Measurements from ENCODE around the gene KCNJ6. TPM values are rescaled to one million over a fixed set of nuclear protein-coding genes. Genes with fewer than 3 reads are reported as not detected.
A peak's percentile ranks its signal among the peaks of the same experiment; 100 is the strongest.

Gene KCNJ6
- total and polyA plus RNA-seq, 2 of the 8 experiments (the other 6 are each of a cell fraction or from before 2014, with no cell fraction given) = 0.51 to 1.2 TPM

DNA sequence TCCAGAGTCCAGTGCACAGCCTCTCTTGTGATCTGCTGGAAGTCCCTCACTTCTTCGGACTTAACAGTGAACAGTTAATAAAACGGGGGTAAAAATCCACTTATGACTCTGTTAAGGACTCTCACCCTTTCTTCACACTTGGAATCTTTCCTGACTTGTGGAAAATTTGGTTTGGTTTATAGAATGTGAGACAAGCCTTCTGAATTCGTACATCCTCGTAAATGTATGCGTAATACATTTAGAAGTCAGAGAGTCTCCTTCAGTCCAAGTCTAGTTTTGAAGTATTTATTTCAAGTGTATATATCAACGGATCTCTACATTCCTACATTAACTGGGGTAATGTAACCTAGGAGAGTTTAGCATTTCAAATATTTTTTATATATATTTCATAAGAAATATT lies 270.4 kb downstream of the KCNJ6 start:
- Histone ChIP-seq H3K18ac (ENCODE audit: extremely low read depth, low read length) (no peak overlapping the region), H2BK5ac (ENCODE audit: low read depth, low read length) (peak overlapping the region; percentile 90; the same call in 1 of the 2 replicates)
- CTCF ChIA-PET (ENCODE audit: partially characterized antibody) = interaction anchor here (0.8 to 3.9 kb wide), 2 partner anchors 8 to 19 kb away, joined by 3 to 16 read pairs; no protein-coding TSS in a partner anchor
- TF ChIP-seq TAF7 (optimal IDR thresholded peaks at IDR 0.05; ENCODE audit: borderline replicate concordance, low read depth, low read length) (no peak), SP2 (IDR thresholded peaks at IDR 0.05; ENCODE audit: low read length) (no peak), CBX5 (IDR thresholded peaks at IDR 0.05; ENCODE audit: low read depth, low read length) (no peak), JUN (IDR thresholded peaks at IDR 0.05; ENCODE audit: low read depth, low read length) (no peak), TBP (IDR thresholded peaks at IDR 0.05; ENCODE audit: low read depth, low read length) (no peak), YY1 (IDR thresholded peaks at IDR 0.05; ENCODE audit: low read depth, low read length) (no peak), SUZ12 (IDR thresholded peaks at IDR 0.05; ENCODE audit: low read length) (no peak), FOSL1 (IDR thresholded peaks at IDR 0.05; ENCODE audit: insufficient read depth, low read depth, low read length) (no peak), CHD1 (IDR thresholded peaks at IDR 0.05; ENCODE audit: low read depth, low read length) (no peak), POLR2A (IDR thresholded peaks at IDR 0.05; ENCODE audit: control extremely low read depth in 1 of 2, low read depth in 2 of 2, low read length in 2 of 2) (no peak), KDM4A (IDR thresholded peaks at IDR 0.05; ENCODE audit: low read depth, low read length, severe bottlenecking) (no peak), EP300 (IDR thresholded peaks at IDR 0.05; ENCODE audit: borderline replicate concordance in 1 of 2, low read depth in 2 of 2, low read length in 2 of 2) (no peak)
- TF ChIP-seq, protein P1, sequence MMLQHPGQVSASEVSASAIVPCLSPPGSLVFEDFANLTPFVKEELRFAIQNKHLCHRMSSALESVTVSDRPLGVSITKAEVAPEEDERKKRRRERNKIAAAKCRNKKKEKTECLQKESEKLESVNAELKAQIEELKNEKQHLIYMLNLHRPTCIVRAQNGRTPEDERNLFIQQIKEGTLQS (IDR thresholded peaks at IDR 0.05; ENCODE audit: insufficient read depth, low read depth, low read length) = no peak

More for the DNA sequence above, 270.4 kb downstream of the KCNJ6 start:
- no peak overlapping the region for H3K4ac ChIP-seq (replicated peaks; ENCODE audit: insufficient read length, low read depth, low read length)
- H3K9ac ChIP-seq (replicated peaks in 1 of 4; ENCODE audit: extremely low read depth in 1 of 4, low read depth in 3 of 4, low read length in 3 of 4) = no peak overlapping the region
- POLR2A ChIA-PET (ENCODE audit: partially characterized antibody) = interaction anchor here (0.6 to 1.2 kb wide), 2 partner anchors 26 to 280 kb away, joined by 3 read pairs; no protein-coding TSS in a partner anchor
- H3K27ac ChIP-seq (ENCODE audit: low read depth, low read length) = no peak overlapping the region
- H4K8ac ChIP-seq (ENCODE audit: extremely low read depth, insufficient read depth, low read length) = no peak overlapping the region
- H4K91ac ChIP-seq (replicated peaks; ENCODE audit: insufficient read length, low read length) = peak overlapping the region; percentile 35
- H2BK15ac ChIP-seq (ENCODE audit: low read length) = no peak overlapping the region
- no peak overlapping the region for H2BK120ac ChIP-seq (replicated peaks; ENCODE audit: low read depth, low read length)
- no peak overlapping the region for H3K4me2 ChIP-seq (ENCODE audit: insufficient read depth in 1 of 2, low read depth in 2 of 2, low read length in 2 of 2)
- no peaks in the 10 kb centered on the region for H3K79me1 ChIP-seq (ENCODE audit: low read depth, low read length)
- no peak overlapping the region for H2BK12ac ChIP-seq (ENCODE audit: low read depth, low read length)
- H2AFZ ChIP-seq (ENCODE audit: low read length) = no peak overlapping the region
- no peak for FAIRE-seq
- H3K14ac ChIP-seq (ENCODE audit: insufficient read length) = no peak overlapping the region
- H3K9me3 ChIP-seq (ENCODE audit: insufficient read depth in 2 of 2, low read depth in 1 of 2, low read length in 1 of 2) = no peaks in the 10 kb centered on the region
- no peaks in the 10 kb centered on the region for H4K20me1 ChIP-seq (replicated peaks in 1 of 2; ENCODE audit: control insufficient read depth in 1 of 2, insufficient read depth in 2 of 2, low read length in 2 of 2)
- peaks cover 0 to 4% (median 1%) of the 10 kb centered on the region in 4 experiments; a peak in 1 of 7 replicates for H3K4me1 ChIP-seq (replicated peaks in 1 of 4; ENCODE audit: control insufficient read depth in 3 of 4, insufficient read depth in 4 of 4, low read length in 3 of 4)
- H2AK5ac ChIP-seq (ENCODE audit: low read depth, low read length) = no peak overlapping the region
- no peaks in the 10 kb centered on the region for H3K27me3 ChIP-seq (replicated peaks in 1 of 4; ENCODE audit: control insufficient read depth in 3 of 4, extremely low read depth in 1 of 4, insufficient read depth in 3 of 4, low read length in 3 of 4)
- no peak overlapping the region for H3K23ac ChIP-seq (ENCODE audit: insufficient read length)
- no peak overlapping the region for H2BK20ac ChIP-seq (ENCODE audit: low read length)
- WGBS, 2 experiments (ENCODE audit: extremely low coverage in 1 of 2, insufficient coverage in 1 of 2, insufficient read length in 1 of 2, insufficient replicate concordance in 2 of 2, low coverage in 1 of 2, low lambda C conversion rate in 2 of 2, missing lambda C conversion rate in 1 of 2) = 92% methylated on average over 6 of the region's 6 CpGs; no CpG with 5 or more reads in 1 of the 2 experiments
- no peaks in the 10 kb centered on the region for H3K79me2 ChIP-seq (ENCODE audit: control insufficient read depth in 1 of 2, insufficient read depth in 2 of 2, low read length in 2 of 2)
- H4K5ac ChIP-seq (ENCODE audit: insufficient read length, low read depth, low read length) = no peak overlapping the region
- H3K56ac ChIP-seq (replicated peaks; ENCODE audit: insufficient read length, low read depth, low read length) = no peak overlapping the region
- no peaks in the 10 kb centered on the region for H3K36me3 ChIP-seq (ENCODE audit: control insufficient read depth in 2 of 4, insufficient read depth in 4 of 4, low read length in 3 of 4)
- no peak overlapping the region for H3K4me3 ChIP-seq (ENCODE audit: extremely low read depth in 1 of 4, insufficient read depth in 2 of 4, low read depth in 3 of 4, low read length in 4 of 4)
- H3K23me2 ChIP-seq (ENCODE audit: low read depth, low read length) = no peaks in the 10 kb centered on the region
- no peak for DNase-seq (ENCODE audit: low read depth in 1 of 2, low spot score in 2 of 2)
